ENCODE data around the gene PRKCA. TPM values are rescaled to one million over a fixed set of nuclear protein-coding genes. Genes with fewer than 3 reads are reported as not detected.
A peak's percentile ranks its signal among the peaks of the same experiment; 100 is the strongest.

Gene PRKCA
- total RNA-seq, 1 experiment from 2014 or later, result 29.5 TPM

GRCh38 chr17:66472123-66472522 is 169.7 kb downstream of the PRKCA start (continued):
- no peak for TF ChIP-seq IRF1 (CRISPR knock-in tag; IDR thresholded peaks at IDR 0.05)

GRCh38 chr17:66474258-66474657 is 171.8 kb downstream of the PRKCA start:
- DNase-seq (ENCODE audit: low spot score), result no peak
- ChIA-PET CTCF (interaction anchor here (0.7 to 3.0 kb wide), 9 partner anchors 9 to 202 kb away, joined by 3 to 15 read pairs (median 6); no protein-coding TSS in a partner anchor), POLR2A (interaction anchor here (1.1 kb wide), 1 partner anchor 10 kb away, joined by 3 read pairs; no protein-coding TSS in a partner anchor)
- Mint-ChIP-seq H3K4me1 (peaks cover 70% of the 10 kb centered on the region), H3K4me3 (peak overlapping the region; percentile 61), H3K27ac (peak overlapping the region; percentile 96), H3K9me3 (peaks cover 6% of the 10 kb centered on the region), H3K36me3 (peaks cover 5% of the 10 kb centered on the region; the same call in 1 of the 2 replicates), H3K27me3 (ENCODE audit: low read depth) (no peaks in the 10 kb centered on the region)
- TF ChIP-seq ETV6 (CRISPR knock-in tag; IDR thresholded peaks at IDR 0.05) (0 out of 2 replicates have a peak, but pooled peaks have one; percentile 34), ZNF317 (CRISPR knock-in tag; IDR thresholded peaks at IDR 0.05; ENCODE audit: borderline replicate concordance, low read depth) (no peak)
- ATAC-seq, result peak; percentile 71

- ChIA-PET CTCF (interaction anchor here (0.6 to 3.0 kb wide), 10 partner anchors 8 to 201 kb away, joined by 3 to 15 read pairs (median 5); no protein-coding TSS in a partner anchor), POLR2A (interaction anchor here (1.1 kb wide), 1 partner anchor 10 kb away, joined by 3 read pairs; no protein-coding TSS in a partner anchor)
- Mint-ChIP-seq H3K4me3 (peak overlapping the region; percentile 61), H3K4me1 (peaks cover 65% of the 10 kb centered on the region), H3K27ac (peak overlapping the region; percentile 96), H3K27me3 (ENCODE audit: low read depth) (no peaks in the 10 kb centered on the region), H3K9me3 (peaks cover 10% of the 10 kb centered on the region), H3K36me3 (peaks cover 5% of the 10 kb centered on the region; the same call in 1 of the 2 replicates)
- ATAC-seq (peak; percentile 80), DNase-seq (ENCODE audit: low spot score) (no peak)
- TF ChIP-seq CBFB (CRISPR knock-in tag; IDR thresholded peaks at IDR 0.05; ENCODE audit: low read depth) (no peak), AR (CRISPR knock-in tag; IDR thresholded peaks at IDR 0.05) (no peak), TEAD4 (CRISPR knock-in tag; IDR thresholded peaks at IDR 0.05) (no peak), MLX (CRISPR knock-in tag; IDR thresholded peaks at IDR 0.05) (no peak), ZSCAN18 (CRISPR knock-in tag; IDR thresholded peaks at IDR 0.05) (no peak), ZBTB43 (CRISPR knock-in tag; IDR thresholded peaks at IDR 0.05) (no peak), NFE2L1 (CRISPR knock-in tag; IDR thresholded peaks at IDR 0.05) (no peak), HMGXB4 (CRISPR knock-in tag; IDR thresholded peaks at IDR 0.05) (no peak), HMGA2 (CRISPR knock-in tag; IDR thresholded peaks at IDR 0.05) (no peak), ERG (CRISPR knock-in tag; IDR thresholded peaks at IDR 0.05) (no peak)
Measured at GRCh38 chr17:66474806-66475497, 172.5 kb downstream of the PRKCA start.

Measured in WTC11 (cell line).